ENCODE data around the gene MYO15B. TPM values are rescaled to one million over a fixed set of nuclear protein-coding genes. Genes with fewer than 3 reads are reported as not detected.

Gene MYO15B
- total and polyA plus RNA-seq, 2 of the 4 experiments (the other 2 are of a cell fraction), result 0.18 to 0.65 TPM

- Histone ChIP-seq H3K56ac (ENCODE audit: extremely low read depth, insufficient read depth, low read length) (no peak overlapping the region), H3K18ac (ENCODE audit: low read depth, low read length) (no peak overlapping the region), H4K91ac (ENCODE audit: insufficient read depth, low read depth, low read length) (no peak overlapping the region), H2BK120ac (ENCODE audit: low read depth, low read length) (no peak overlapping the region), H2AFZ (replicated peaks; ENCODE audit: low read length, poor library complexity) (no peak overlapping the region), H3K4me1 (ENCODE audit: control insufficient read depth, insufficient read depth, low read length) (no peaks in the 10 kb centered on the region), H4K5ac (ENCODE audit: low read depth, low read length) (no peak overlapping the region), H3K4me2 (ENCODE audit: low read depth, low read length) (no peak overlapping the region), H3K14ac (replicated peaks; ENCODE audit: low read depth, low read length) (no peak overlapping the region), H3K9me3 (ENCODE audit: control insufficient read depth, insufficient read depth, low read length) (no peaks in the 10 kb centered on the region), H2BK5ac (ENCODE audit: low read depth, low read length, poor library complexity, severe bottlenecking) (no peak overlapping the region), H3K27me3 (ENCODE audit: control insufficient read depth, insufficient read depth, low read length) (peaks cover 7% of the 10 kb centered on the region), H3K4ac (ENCODE audit: low read depth, low read length) (no peak overlapping the region), H3K23ac (ENCODE audit: low read depth, low read length) (no peak overlapping the region), H3K9me1 (ENCODE audit: insufficient read depth, low read length) (no peaks in the 10 kb centered on the region), H2BK20ac (ENCODE audit: low read depth, low read length) (no peak overlapping the region), H3K36me3 (ENCODE audit: control insufficient read depth, insufficient read depth, low read length) (no peaks in the 10 kb centered on the region), H4K20me1 (ENCODE audit: insufficient read depth, low read length) (no peaks in the 10 kb centered on the region), H2BK15ac (ENCODE audit: low read depth, low read length) (no peak overlapping the region), H2AK9ac (replicated peaks; ENCODE audit: low read depth, low read length, poor library complexity) (no peak overlapping the region), H2AK5ac (ENCODE audit: low read depth, low read length) (no peak overlapping the region), H3K27ac (ENCODE audit: insufficient read depth, low read length) (no peak overlapping the region), H4K8ac (ENCODE audit: low read depth in 2 of 2, low read length in 2 of 2) (no peak overlapping the region), H3K4me3 (ENCODE audit: insufficient read depth, low read depth, low read length) (no peak overlapping the region), H3K79me1 (ENCODE audit: low read depth in 1 of 2, low read length in 2 of 2) (no peaks in the 10 kb centered on the region), H3K9ac (ENCODE audit: low read depth, low read length) (no peak overlapping the region)
- ChIA-PET POLR2A (ENCODE audit: unreplicated experiment) (no interaction called here), CTCF (no interaction called here)
- intact Hi-C loops (cut with micrococcal nuclease) (no loop called here), dilution Hi-C loops (cut with HindIII; ENCODE audit: low sequenced_read_pairs, unreplicated experiment) (no loop called here), in situ Hi-C loops (cut with MboI; ENCODE audit: low sequenced_read_pairs) (no loop called here)
- DNase-seq (no peak), ATAC-seq (ENCODE audit: low read depth) (no peak)
- TF ChIP-seq RCOR1 (IDR thresholded peaks at IDR 0.05; ENCODE audit: insufficient replicate concordance, low read length), result no peak
- no peak for TF ChIP-seq FOS (IDR thresholded peaks at IDR 0.05; ENCODE audit: low read depth, low read length)
- BruUV-seq (replicated peaks), result no TSS peak
- 69% methylated on average over 10 of the region's 25 CpGs; no CpG with 5 or more reads in 1 of the 2 experiments for WGBS, 2 experiments (ENCODE audit: extremely low coverage in 2 of 2, insufficient read length in 1 of 2)
Measured at GRCh38 chr17:75610103-75610984, 22.7 kb downstream of the MYO15B start.

Data from IMR-90 (cell line).